Hematopoietic multipotent progenitor cell (in vitro differentiated cells): ENCODE data around the gene SDK1. TPM values are rescaled to one million over a fixed set of nuclear protein-coding genes. Genes with fewer than 3 reads are reported as not detected.

Experiments used
- DNase-seq, 3 donors: peaks; one replicate each; pipeline ENCODE4 v3.0.0-alpha.2; 2011 to 2015; ENCODE audit warnings: low read depth in 2 of 3, low spot score in 2 of 3
- total RNA-seq: library from RNA; depleted of rRNA; stranded (reverse); fragments of >200 nt; gene quantifications from one replicate; pipeline ENCODE4 v1.2.3, GENCODE V29; 2012

SDK1 gene
- total RNA-seq, 1 donor = 0.81 TPM

GRCh38 chr7:3327099-3327498 is 26.0 kb downstream of the SDK1 start:
- no peak for DNase-seq

- DNase-seq = no peak
Measured at GRCh38 chr7:3327655-3328054, 26.6 kb downstream of the SDK1 start.

- no peak for DNase-seq
Measured at GRCh38 chr7:3332308-3332707, 31.3 kb downstream of the SDK1 start.

- no peak for DNase-seq
Measured at GRCh38 chr7:3333861-3334260, 32.8 kb downstream of the SDK1 start.

GRCh38 chr7:3336042-3336665 is 35.1 kb downstream of the SDK1 start:
- no peak for DNase-seq

- no peak for DNase-seq
Measured at GRCh38 chr7:3338161-3338560, 37.1 kb downstream of the SDK1 start.

- peak in 1 of 3 donors; percentile 4 for DNase-seq
Measured at GRCh38 chr7:3345699-3346481, 44.8 kb downstream of the SDK1 start.

- DNase-seq = no peak
Measured at GRCh38 chr7:3349126-3349525, 48.1 kb downstream of the SDK1 start.

- DNase-seq = no peak
Measured at GRCh38 chr7:3356173-3356572, 55.1 kb downstream of the SDK1 start.

- no peak for DNase-seq
Measured at GRCh38 chr7:3358991-3359390, 57.9 kb downstream of the SDK1 start.

GRCh38 chr7:3367261-3367660 is 66.2 kb downstream of the SDK1 start:
- DNase-seq = no peak

- no peak for DNase-seq
Measured at GRCh38 chr7:3370068-3370830, 69.2 kb downstream of the SDK1 start.

GRCh38 chr7:3370921-3371320 is 69.9 kb downstream of the SDK1 start:
- DNase-seq = no peak

- no peak for DNase-seq
Measured at GRCh38 chr7:3371601-3372000, 70.5 kb downstream of the SDK1 start.

- no peak for DNase-seq
Measured at GRCh38 chr7:3374239-3374638, 73.2 kb downstream of the SDK1 start.

GRCh38 chr7:3378390-3379150 is 77.5 kb downstream of the SDK1 start:
- DNase-seq = no peak

GRCh38 chr7:3380034-3380433 is 79.0 kb downstream of the SDK1 start:
- DNase-seq = no peak

GRCh38 chr7:3380886-3381685 is 80.0 kb downstream of the SDK1 start:
- no peak for DNase-seq

GRCh38 chr7:3386423-3387190 is 85.6 kb downstream of the SDK1 start:
- DNase-seq = no peak
